ENCODE measurements around the gene DNAJC27. TPM values are rescaled to one million over a fixed set of nuclear protein-coding genes. Genes with fewer than 3 reads are reported as not detected.

The DNAJC27 gene
- total and polyA plus RNA-seq, 2 of the 13 experiments (the other 11 are each of a cell fraction or from before 2014, with no cell fraction given), result 3.1 to 3.7 TPM

DNA sequence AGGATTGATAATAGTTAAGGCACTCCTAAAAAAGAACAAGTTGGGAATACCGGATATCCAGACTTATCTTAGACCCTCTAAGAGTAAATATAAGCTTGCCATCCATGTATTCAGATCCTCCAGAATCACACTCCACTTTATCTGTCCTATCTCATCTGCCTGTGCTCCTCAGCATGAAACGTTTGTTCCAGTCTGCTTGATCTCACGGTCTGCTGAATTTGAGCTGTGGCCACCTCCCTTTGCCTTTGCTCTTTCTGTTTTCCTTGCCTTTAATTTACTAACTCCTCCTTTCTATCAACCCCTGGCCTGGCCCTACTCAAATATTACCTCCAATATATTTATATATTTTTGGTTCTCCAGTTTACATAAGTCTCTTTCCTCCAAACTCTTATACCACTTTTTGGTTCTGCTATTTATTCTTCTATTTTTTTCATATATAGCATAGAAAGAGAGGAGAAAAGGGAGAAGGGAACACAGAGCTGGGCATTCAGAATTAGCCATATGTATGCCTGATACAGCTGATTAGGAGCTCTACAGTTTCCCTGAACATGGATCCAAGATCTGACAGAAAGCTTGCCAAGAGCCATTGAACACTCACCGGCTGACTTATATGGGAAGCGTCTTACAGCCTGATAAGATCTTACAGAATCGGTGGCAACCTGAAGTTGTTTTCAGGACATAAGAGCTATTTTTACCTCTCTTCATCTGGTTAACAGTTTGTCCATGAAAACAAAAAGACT lies 21.8 kb upstream of the DNAJC27 start:
- Histone ChIP-seq H3K27me3 (ENCODE audit: control insufficient read depth in 1 of 2, insufficient read depth in 2 of 2, low read length in 2 of 2) (no peaks in the 10 kb centered on the region), H3K4me2 (ENCODE audit: low read depth, low read length) (no peak overlapping the region), H3K27ac (ENCODE audit: extremely low read length, insufficient read depth, low read length) (no peak overlapping the region), H3K9me3 (ENCODE audit: low read length) (no peaks in the 10 kb centered on the region), H4K20me1 (ENCODE audit: insufficient read depth, low read length) (no peaks in the 10 kb centered on the region), H3K4me1 (ENCODE audit: insufficient read depth, low read length) (peaks cover 28% of the 10 kb centered on the region), H3K36me3 (replicated peaks in 1 of 2; ENCODE audit: control insufficient read depth in 1 of 2, insufficient read depth in 2 of 2, low read length in 2 of 2) (no peaks in the 10 kb centered on the region), H3K79me2 (ENCODE audit: insufficient read depth, low read length) (no peaks in the 10 kb centered on the region), H3K4me3 (replicated peaks in 1 of 3; ENCODE audit: insufficient read depth in 1 of 3, low read depth in 2 of 3, low read length in 3 of 3) (no peak overlapping the region), H2AFZ (ENCODE audit: low read length) (no peak overlapping the region), H3K9ac (ENCODE audit: insufficient read depth, low read depth, low read length) (no peak overlapping the region)
- TF ChIP-seq MBNL3 (CRISPR knock-in tag; conservative IDR thresholded peaks at IDR 0.05) (no peak), NCOR1 (IDR thresholded peaks at IDR 0.05; ENCODE audit: borderline replicate concordance, low read length) (no peak), TCF12 (IDR thresholded peaks at IDR 0.05) (no peak), TCF12 (CRISPR knock-in tag; IDR thresholded peaks at IDR 0.05) (no peak), ZNF496 (CRISPR knock-in tag; IDR thresholded peaks at IDR 0.05; ENCODE audit: insufficient replicate concordance) (no peak), MBD4 (IDR thresholded peaks at IDR 0.05; ENCODE audit: borderline replicate concordance, low read length) (no peak), MZF1 (CRISPR knock-in tag; IDR thresholded peaks at IDR 0.05; ENCODE audit: borderline replicate concordance) (no peak), ZNF407 (CRISPR knock-in tag; IDR thresholded peaks at IDR 0.05; ENCODE audit: not compliant biosample characterization) (no peak), TSC22D2 (CRISPR knock-in tag; IDR thresholded peaks at IDR 0.05; ENCODE audit: borderline replicate concordance) (no peak), ZNF891 (CRISPR knock-in tag; IDR thresholded peaks at IDR 0.05) (no peak), MXI1 (IDR thresholded peaks at IDR 0.05; ENCODE audit: borderline replicate concordance, low read depth, low read length) (no peak), TEAD3 (CRISPR knock-in tag; optimal IDR thresholded peaks at IDR 0.05; ENCODE audit: borderline replicate concordance) (no peak), ZNF782 (CRISPR knock-in tag; IDR thresholded peaks at IDR 0.05; ENCODE audit: borderline replicate concordance) (no peak)
- TF ChIP-seq, protein P1, sequence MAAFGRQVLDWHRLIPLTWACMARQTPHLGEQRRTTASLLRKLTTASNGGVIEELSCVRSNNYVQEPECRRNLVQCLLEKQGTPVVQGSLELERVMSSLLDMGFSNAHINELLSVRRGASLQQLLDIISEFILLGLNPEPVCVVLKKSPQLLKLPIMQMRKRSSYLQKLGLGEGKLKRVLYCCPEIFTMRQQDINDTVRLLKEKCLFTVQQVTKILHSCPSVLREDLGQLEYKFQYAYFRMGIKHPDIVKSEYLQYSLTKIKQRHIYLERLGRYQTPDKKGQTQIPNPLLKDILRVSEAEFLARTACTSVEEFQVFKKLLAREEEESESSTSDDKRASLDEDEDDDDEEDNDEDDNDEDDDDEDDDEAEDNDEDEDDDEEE (CRISPR knock-in tag; IDR thresholded peaks at IDR 0.05), result no peak
- TF ChIP-seq, protein P2, sequence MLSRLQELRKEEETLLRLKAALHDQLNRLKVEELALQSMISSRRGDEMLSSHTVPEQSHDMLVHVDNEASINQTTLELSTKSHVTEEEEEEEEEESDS (CRISPR knock-in tag; IDR thresholded peaks at IDR 0.05; ENCODE audit: borderline replicate concordance), result no peak
- intact Hi-C loops (cut with micrococcal nuclease; ENCODE audit: unreplicated experiment) (no loop called here), in situ Hi-C loops (cut with HindIII; ENCODE audit: extremely low pct_ligation_motif_present, low pct_unique_long_range_greater_than_20kb) (no loop called here)
- BruUV-seq (replicated peaks), result no TSS peak
- ChIA-PET CTCF (ENCODE audit: low intra/inter-chr PET ratio, low total read pairs) (no interaction called here), POLR2A (no interaction called here)
- no peak for DNase-seq (ENCODE audit: low spot score)
- FAIRE-seq, result no peak
- ATAC-seq, result no peak
- WGBS (ENCODE audit: low lambda C conversion rate), result 22% methylated on average over 6 of the region's 6 CpGs
